Parathyroid adenoma (tissue), 2 donors: ENCODE measurements around the gene SIGLEC1.

Experiments
- H2AFZ ChIP-seq: fragments of 300-600 bp; sonication (generic); one replicate; pipeline ENCODE4 v1.7.0; 2017; ENCODE audit warnings: antibody characterized with exemption, mild to moderate bottlenecking
- H3K27ac ChIP-seq: fragments of 300-600 bp; sonication (generic); one replicate; pipeline ENCODE4 v1.7.0; 2017
- H3K27me3 ChIP-seq: fragments of 300-600 bp; sonication (generic); one replicate; pipeline ENCODE4 v1.7.0; 2017; ENCODE audit warnings: low read length; ENCODE audit not compliant: control insufficient read depth, insufficient read depth
- H3K36me3 ChIP-seq: fragments of 300-600 bp; sonication (generic); one replicate; pipeline ENCODE4 v1.7.0; 2017; ENCODE audit warnings: low read length; ENCODE audit not compliant: control insufficient read depth, insufficient read depth
- H3K4me1 ChIP-seq: fragments of 300-600 bp; sonication (generic); one replicate; pipeline ENCODE4 v1.7.0; 2017; ENCODE audit warnings: control low read depth
- H3K4me2 ChIP-seq: fragments of 300-600 bp; sonication (generic); one replicate; pipeline ENCODE4 v1.7.0; 2017; ENCODE audit warnings: low read length
- H3K4me3 ChIP-seq: fragments of 300-600 bp; sonication (generic); one replicate; pipeline ENCODE4 v1.7.0; 2017; ENCODE audit warnings: low read depth, low read length
- H3K79me2 ChIP-seq: fragments of 300-600 bp; sonication (generic); one replicate; pipeline ENCODE4 v1.7.0; 2017; ENCODE audit warnings: control low read depth
- H3K9ac ChIP-seq: fragments of 300-600 bp; sonication (generic); one replicate; pipeline ENCODE4 v1.7.0; 2017; ENCODE audit warnings: mild to moderate bottlenecking
- H3K9me3 ChIP-seq: fragments of 300-600 bp; sonication (generic); one replicate; pipeline ENCODE4 v1.7.0; 2017; ENCODE audit warnings: low read length; ENCODE audit not compliant: control insufficient read depth
- TF ChIP-seq, protein P1 (sequence below): fragments of 300-600 bp; sonication (generic); IDR thresholded peaks from one replicate; pipeline ENCODE4 v1.7.0; 2017; ENCODE audit warnings: antibody characterized with exemption, mild to moderate bottlenecking
- donor health status: primary hyperparathyroidism.

Gene SIGLEC1

DNA sequence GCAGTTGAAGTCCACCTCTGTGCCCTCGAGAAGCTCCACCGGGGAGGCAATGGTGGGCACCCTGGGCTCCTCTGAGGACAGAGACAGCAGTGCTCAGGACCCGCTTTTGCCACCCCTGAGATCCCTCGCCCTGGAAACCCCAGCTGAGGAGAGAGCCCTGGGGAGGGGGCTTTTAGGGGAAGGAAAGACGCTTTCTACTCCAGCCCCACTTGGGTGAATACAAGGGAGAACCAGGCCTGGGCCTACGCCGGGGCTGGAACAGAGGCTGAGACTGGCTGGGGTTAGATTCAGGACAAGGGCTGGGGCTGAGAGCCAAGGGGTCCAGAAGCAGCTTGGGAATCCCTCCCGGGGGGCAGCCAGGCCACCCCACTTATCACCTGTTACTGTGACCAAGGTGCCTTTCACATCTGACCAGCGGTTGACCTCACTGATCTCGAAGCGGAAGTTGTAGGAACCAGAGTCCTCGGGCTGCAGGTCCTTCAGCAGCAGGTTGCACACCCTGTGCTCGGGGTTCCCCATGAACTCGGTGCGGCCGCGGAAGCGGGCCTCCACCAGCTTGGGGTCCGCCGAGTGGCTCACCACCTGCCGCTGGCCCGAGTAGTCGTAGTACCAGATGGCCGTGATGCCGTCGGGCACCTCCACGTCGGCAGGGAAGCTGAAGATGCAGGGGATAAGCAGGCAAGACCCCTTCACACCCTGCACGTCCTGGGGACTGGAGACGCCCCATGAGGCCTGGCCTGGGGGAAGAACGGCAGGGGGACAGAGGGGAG lies 6.2 kb downstream of the SIGLEC1 start:
- Histone ChIP-seq H2AFZ (no peak overlapping the region), H3K27ac (no peak overlapping the region), H3K9ac (no peak overlapping the region), H3K4me1 (no peaks in the 10 kb centered on the region), H3K9me3 (no peaks in the 10 kb centered on the region), H3K36me3 (no peaks in the 10 kb centered on the region), H3K4me3 (no peak overlapping the region), H3K79me2 (no peaks in the 10 kb centered on the region), H3K4me2 (no peak overlapping the region), H3K27me3 (no peaks in the 10 kb centered on the region)
- TF ChIP-seq, protein P1, sequence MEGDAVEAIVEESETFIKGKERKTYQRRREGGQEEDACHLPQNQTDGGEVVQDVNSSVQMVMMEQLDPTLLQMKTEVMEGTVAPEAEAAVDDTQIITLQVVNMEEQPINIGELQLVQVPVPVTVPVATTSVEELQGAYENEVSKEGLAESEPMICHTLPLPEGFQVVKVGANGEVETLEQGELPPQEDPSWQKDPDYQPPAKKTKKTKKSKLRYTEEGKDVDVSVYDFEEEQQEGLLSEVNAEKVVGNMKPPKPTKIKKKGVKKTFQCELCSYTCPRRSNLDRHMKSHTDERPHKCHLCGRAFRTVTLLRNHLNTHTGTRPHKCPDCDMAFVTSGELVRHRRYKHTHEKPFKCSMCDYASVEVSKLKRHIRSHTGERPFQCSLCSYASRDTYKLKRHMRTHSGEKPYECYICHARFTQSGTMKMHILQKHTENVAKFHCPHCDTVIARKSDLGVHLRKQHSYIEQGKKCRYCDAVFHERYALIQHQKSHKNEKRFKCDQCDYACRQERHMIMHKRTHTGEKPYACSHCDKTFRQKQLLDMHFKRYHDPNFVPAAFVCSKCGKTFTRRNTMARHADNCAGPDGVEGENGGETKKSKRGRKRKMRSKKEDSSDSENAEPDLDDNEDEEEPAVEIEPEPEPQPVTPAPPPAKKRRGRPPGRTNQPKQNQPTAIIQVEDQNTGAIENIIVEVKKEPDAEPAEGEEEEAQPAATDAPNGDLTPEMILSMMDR: no peak

DNA sequence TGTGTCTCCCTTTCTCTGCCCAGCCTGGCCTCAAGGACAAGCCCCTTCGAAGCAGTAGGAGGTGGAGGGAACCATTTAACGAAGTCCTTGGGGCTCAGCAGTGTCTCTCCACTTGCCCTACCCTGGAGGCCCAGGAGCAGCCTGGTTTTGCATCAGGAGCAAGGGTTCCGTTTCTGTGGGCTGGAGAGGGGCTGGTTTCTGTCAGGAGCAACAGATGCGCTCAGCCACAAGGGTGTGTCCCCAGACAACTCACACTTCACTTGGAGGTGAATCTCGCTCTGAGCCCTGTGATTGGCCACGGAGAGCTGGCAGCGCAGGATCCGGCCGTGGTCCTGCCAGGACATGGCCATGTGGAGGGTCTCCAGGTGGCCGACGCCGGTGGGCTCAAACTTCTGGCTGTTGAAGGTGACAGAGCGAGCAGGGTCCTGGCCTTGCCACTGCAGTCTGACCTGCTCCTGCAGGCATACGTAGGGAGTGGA lies 6.9 kb downstream of the SIGLEC1 start:
- H3K36me3 ChIP-seq: no peaks in the 10 kb centered on the region
- no peaks in the 10 kb centered on the region for H3K27me3 ChIP-seq
- H2AFZ ChIP-seq: no peak overlapping the region
- H3K79me2 ChIP-seq: no peaks in the 10 kb centered on the region
- no peak overlapping the region for H3K4me3 ChIP-seq
- H3K9me3 ChIP-seq: no peaks in the 10 kb centered on the region
- TF ChIP-seq, protein P1: no peak
- H3K4me2 ChIP-seq: no peak overlapping the region
- no peak overlapping the region for H3K27ac ChIP-seq
- H3K9ac ChIP-seq: no peak overlapping the region
- no peaks in the 10 kb centered on the region for H3K4me1 ChIP-seq

DNA sequence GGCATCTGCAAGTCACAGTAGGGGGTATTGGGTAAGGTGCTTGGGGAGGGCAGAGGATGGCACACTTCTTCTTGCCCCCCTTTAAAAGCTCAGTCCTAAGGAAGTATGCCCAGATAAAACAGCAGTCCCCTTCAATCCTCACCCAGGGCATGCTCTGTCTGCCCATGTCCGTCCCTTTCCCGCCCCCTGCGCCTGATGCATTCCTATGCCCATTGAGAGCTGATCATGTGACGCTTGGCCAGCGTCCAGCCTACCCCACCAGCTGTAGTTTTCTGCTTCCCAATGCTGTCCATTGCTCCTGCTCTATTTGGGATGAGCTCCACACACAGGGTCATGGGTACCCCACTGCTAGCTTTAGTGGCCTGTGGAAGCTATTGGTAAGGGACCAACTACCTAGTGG lies 8.3 kb downstream of the SIGLEC1 start:
- Histone ChIP-seq H2AFZ (no peak overlapping the region), H3K9me3 (no peaks in the 10 kb centered on the region), H3K79me2 (no peaks in the 10 kb centered on the region), H3K27ac (no peak overlapping the region), H3K4me1 (no peaks in the 10 kb centered on the region), H3K27me3 (no peaks in the 10 kb centered on the region), H3K4me3 (no peak overlapping the region), H3K36me3 (no peaks in the 10 kb centered on the region), H3K4me2 (no peak overlapping the region), H3K9ac (no peak overlapping the region)
- TF ChIP-seq, protein P1: no peak

DNA sequence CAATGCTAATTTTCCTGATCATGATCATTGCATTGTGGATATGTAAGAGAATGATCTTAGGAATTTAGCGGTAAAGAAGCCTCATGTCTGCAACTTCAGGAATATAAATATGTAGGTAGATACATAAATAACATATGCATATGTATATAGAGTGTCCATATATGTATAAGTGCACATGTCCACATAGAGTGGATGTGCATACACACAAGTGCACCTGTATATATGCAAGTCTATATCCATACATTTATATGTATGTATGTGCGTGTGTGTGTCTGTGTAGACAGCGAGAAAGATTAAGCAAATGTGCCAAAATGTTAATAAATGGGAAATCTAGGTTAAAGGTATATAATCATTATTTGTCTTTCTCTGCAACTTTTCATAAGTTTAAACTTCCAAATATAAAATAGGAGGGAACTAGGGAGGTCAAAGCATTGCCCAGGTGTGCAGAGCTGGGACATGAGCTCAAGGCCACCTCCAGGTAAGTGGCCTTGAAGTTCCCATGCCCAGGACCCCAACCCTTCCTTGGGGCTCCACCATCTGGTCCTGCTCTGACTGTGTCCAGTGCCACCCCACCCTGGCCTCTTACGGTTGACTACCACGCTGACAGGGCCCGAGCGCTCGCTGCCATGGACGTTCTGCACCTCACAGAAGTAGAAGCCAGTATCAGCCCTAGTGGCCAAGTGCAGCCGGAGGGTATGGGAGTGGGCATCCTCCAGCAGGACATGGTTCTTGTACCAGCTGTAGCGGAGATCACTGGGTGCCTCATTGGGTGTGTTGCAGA lies 9.6 kb downstream of the SIGLEC1 start:
- Histone ChIP-seq H3K4me1 (no peaks in the 10 kb centered on the region), H2AFZ (no peak overlapping the region), H3K9ac (no peak overlapping the region), H3K79me2 (no peaks in the 10 kb centered on the region), H3K27me3 (no peaks in the 10 kb centered on the region), H3K36me3 (no peaks in the 10 kb centered on the region), H3K9me3 (no peaks in the 10 kb centered on the region), H3K27ac (no peak overlapping the region), H3K4me3 (no peak overlapping the region), H3K4me2 (no peak overlapping the region)
- TF ChIP-seq, protein P1: no peak
